IMR-90 (cell line): Measurements from ENCODE around the gene FAF2.

Experiments used
- BHLHE40 ChIP-seq: fragments of 150-350 bp; IDR thresholded peaks from 2 replicates; pipeline ENCODE4 v1.6.1; 2016; ENCODE audit warnings: mild to moderate bottlenecking, low read depth, low read length
- CEBPB ChIP-seq: IDR thresholded peaks from 2 replicates; pipeline ENCODE4 v1.6.1; 2012; ENCODE audit warnings: low read depth, low read length, improper control_type of control experiment
- CTCF ChIP-seq: conservative IDR thresholded peaks from 2 replicates; pipeline ENCODE4 v1.5.1; 2012; ENCODE audit warnings: mild to moderate bottlenecking, low read depth, low read length, improper control_type of control experiment
- ELK1 ChIP-seq: fragments of 150-350 bp; IDR thresholded peaks from 2 replicates; pipeline ENCODE4 v1.6.1; 2016; ENCODE audit warnings: low read depth, mild to moderate bottlenecking, low read length, moderate library complexity, borderline replicate concordance
- FOS ChIP-seq: fragments of 150-350 bp; IDR thresholded peaks from 2 replicates; pipeline ENCODE4 v1.6.1; 2016; ENCODE audit warnings: low read depth, low read length
- MAZ ChIP-seq: IDR thresholded peaks from 2 replicates; pipeline ENCODE4 v1.6.1; 2012; ENCODE audit warnings: low read depth, mild to moderate bottlenecking, low read length, improper control_type of control experiment, moderate library complexity, borderline replicate concordance
- NFE2L2 ChIP-seq: fragments of 150-350 bp; IDR thresholded peaks from 2 replicates; pipeline ENCODE4 v1.6.1; 2016; ENCODE audit warnings: low read depth, mild to moderate bottlenecking, low read length
- POLR2A ChIP-seq: IDR thresholded peaks from 2 replicates; pipeline ENCODE4 v1.6.1; 2012; ENCODE audit warnings: mild to moderate bottlenecking, low read depth, low read length
- RAD21 ChIP-seq: IDR thresholded peaks from 2 replicates; pipeline ENCODE4 v1.6.1; 2012; ENCODE audit warnings: low read length, improper control_type of control experiment
- SMC3 ChIP-seq: fragments of 150-350 bp; IDR thresholded peaks from 2 replicates; pipeline ENCODE4 v1.6.1; 2016; ENCODE audit warnings: low read depth, mild to moderate bottlenecking, antibody characterized with exemption, low read length, moderate library complexity
- TF ChIP-seq, protein P1 (sequence below): fragments of 150-350 bp; IDR thresholded peaks from 2 replicates; pipeline ENCODE4 v1.6.1; 2017; ENCODE audit warnings: mild to moderate bottlenecking, antibody characterized with exemption, low read length, low read depth

GRCh38 chr5:176454724-176455394, 6.7 kb downstream of the FAF2 start:
- no peak for TF ChIP-seq CTCF
- no peak for TF ChIP-seq POLR2A
- no peak for TF ChIP-seq SMC3
- no peak for TF ChIP-seq FOS
- no peak for TF ChIP-seq ELK1
- no peak for TF ChIP-seq MAZ
- TF ChIP-seq BHLHE40 = no peak
- no peak for TF ChIP-seq CEBPB
- TF ChIP-seq, protein P1, sequence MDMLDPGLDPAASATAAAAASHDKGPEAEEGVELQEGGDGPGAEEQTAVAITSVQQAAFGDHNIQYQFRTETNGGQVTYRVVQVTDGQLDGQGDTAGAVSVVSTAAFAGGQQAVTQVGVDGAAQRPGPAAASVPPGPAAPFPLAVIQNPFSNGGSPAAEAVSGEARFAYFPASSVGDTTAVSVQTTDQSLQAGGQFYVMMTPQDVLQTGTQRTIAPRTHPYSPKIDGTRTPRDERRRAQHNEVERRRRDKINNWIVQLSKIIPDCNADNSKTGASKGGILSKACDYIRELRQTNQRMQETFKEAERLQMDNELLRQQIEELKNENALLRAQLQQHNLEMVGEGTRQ = no peak
- TF ChIP-seq RAD21 = no peak
- TF ChIP-seq NFE2L2 = no peak
